Astrocyte (in vitro differentiated cells and primary cell): Measurements from ENCODE around the gene FBXW5.

Experiments
- CTCF ChIP-seq: IDR thresholded peaks from 2 replicates; pipeline ENCODE4 v1.5.1; 2011; ENCODE audit warnings: low read depth, mild to moderate bottlenecking, inconsistent platforms, low read length, moderate library complexity; ENCODE audit not compliant: insufficient read depth
- EZH2 ChIP-seq: IDR thresholded peaks from 2 replicates; pipeline ENCODE4 v1.6.1; 2012; ENCODE audit warnings: mild to moderate bottlenecking, low read length, inconsistent platforms; ENCODE audit not compliant: insufficient read depth

GRCh38 chr9:136916330-136917184, 28.0 kb downstream of the FBXW5 start:
- no peak for TF ChIP-seq CTCF
- TF ChIP-seq EZH2: no peak
